ENCODE data around the gene AXIN1. TPM values are rescaled to one million over a fixed set of nuclear protein-coding genes. Genes with fewer than 3 reads are reported as not detected.

Gene AXIN1, protein sequence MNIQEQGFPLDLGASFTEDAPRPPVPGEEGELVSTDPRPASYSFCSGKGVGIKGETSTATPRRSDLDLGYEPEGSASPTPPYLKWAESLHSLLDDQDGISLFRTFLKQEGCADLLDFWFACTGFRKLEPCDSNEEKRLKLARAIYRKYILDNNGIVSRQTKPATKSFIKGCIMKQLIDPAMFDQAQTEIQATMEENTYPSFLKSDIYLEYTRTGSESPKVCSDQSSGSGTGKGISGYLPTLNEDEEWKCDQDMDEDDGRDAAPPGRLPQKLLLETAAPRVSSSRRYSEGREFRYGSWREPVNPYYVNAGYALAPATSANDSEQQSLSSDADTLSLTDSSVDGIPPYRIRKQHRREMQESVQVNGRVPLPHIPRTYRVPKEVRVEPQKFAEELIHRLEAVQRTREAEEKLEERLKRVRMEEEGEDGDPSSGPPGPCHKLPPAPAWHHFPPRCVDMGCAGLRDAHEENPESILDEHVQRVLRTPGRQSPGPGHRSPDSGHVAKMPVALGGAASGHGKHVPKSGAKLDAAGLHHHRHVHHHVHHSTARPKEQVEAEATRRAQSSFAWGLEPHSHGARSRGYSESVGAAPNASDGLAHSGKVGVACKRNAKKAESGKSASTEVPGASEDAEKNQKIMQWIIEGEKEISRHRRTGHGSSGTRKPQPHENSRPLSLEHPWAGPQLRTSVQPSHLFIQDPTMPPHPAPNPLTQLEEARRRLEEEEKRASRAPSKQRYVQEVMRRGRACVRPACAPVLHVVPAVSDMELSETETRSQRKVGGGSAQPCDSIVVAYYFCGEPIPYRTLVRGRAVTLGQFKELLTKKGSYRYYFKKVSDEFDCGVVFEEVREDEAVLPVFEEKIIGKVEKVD
- 28.1 and 29.1 TPM in 2 replicates for total RNA-seq

DNA sequence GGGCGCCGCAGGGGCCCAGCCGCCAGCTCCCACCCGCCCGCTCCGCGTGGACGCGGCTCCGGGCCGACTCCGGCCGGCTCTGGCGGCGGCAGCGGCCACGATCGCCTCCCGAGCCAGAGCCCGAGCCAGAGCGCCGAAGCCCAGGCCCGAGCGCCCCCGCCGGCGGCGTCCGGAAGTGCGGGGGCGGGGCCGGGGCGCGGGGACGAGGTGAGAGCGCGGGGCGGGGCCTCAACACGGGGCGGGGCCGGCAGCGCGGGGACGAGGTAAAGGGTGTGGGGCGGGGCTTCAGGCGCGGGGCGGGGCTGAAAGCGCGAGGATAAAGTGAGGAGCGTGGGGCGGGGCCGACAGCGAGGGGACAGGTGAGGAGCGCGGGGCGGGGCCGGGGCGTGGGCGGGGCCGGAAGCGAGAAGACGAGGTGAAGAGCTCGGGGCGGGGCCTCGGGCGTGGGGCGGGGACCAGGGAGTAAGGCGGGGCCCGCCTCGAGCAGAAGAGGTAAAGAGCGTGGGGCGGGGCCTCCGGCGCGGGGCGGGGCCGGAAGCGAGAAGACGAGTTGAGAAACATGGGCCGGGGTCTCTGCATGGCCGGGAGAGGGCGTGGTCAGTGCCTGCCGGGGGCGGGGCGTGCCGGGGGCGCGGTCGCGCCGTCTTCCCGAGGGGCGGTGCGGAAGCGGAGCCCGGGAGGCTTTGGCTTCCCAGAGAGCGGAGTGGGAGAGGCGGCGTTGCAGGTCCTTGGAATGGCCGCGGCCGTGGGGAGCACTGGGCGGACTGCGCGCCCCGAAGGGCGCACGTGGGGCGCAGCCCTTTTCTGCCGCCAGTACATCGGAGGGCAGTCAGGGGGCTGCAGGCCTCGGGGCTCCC lies at the start of gene AXIN1:
Gene AXIN1, minus strand, starts transcription at position 177 of the 857 bp plus-strand sequence. CDS start 5,698 bp downstream, outside the sequence.
- peaks cover 18% of the 10 kb centered on the region for H3K36me3 Mint-ChIP-seq (ENCODE audit: low read depth)
- no peaks in the 10 kb centered on the region for H3K9me3 Mint-ChIP-seq
- H3K4me3 Mint-ChIP-seq (ENCODE audit: low read depth), result peak within 1 kb of the TSS; percentile 83
- no peaks in the 10 kb centered on the region for H3K27me3 Mint-ChIP-seq (ENCODE audit: low read depth)
- intact Hi-C loops (cut with micrococcal nuclease), result loop anchor here (1.0 kb wide), 1 partner anchor 118 kb away; the partner anchor contains the start of gene FAM234A
- peak; percentile 98 for DNase-seq (ENCODE audit: low spot score)
- H3K27ac Mint-ChIP-seq, result peak within 1 kb of the TSS; percentile 91
- H3K4me1 Mint-ChIP-seq (ENCODE audit: low read depth), result peaks cover 19% of the 10 kb centered on the region

DNA sequence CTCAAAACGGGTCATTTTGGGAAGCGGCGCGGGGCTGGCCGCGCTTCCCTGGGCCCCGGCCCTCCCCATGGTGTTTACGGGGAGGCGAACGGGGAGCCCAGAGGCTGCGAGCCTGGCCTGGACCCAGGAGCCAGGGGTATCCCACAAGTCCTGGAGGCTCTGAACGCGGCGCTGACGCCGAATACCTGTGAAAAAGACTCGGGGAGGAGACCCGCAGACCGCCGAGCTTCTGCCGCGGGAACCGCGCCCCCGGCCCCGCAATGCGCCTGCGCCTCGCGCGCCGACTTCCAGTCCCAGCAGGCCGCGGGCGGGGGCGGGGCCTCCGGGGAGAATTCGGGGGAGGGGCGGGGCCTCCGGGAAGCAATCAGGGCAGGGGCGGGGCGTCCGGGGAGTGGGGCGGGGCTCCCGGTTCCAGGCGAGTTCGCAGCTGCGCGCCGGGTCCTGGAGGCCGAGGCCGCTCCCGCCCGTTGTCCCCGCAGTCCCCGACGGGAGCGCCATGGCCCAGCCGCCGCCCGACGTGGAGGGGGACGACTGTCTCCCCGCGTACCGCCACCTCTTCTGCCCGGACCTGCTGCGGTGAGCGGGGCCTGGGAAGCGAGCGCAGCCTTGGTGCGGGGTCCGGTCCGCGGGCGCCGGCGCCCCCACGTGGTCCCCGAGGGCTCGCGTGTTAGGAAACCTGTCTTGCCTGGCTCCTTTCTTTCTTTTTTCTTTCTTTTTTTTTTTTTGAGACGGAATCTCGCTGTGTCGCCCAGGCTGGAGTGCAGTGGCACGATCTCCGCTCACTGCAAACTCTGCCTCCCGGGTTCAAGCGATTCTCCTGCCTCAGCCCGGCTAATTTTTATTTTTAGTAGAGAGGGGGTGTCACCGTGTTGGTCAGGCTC lies 49.2 kb upstream of the AXIN1 start, which contains the start of gene DECR2:
Gene DECR2, plus strand, starts transcription at position 418 of the 881 bp plus-strand sequence. Its CDS starts 79 bp downstream, at position 497.
- peak within 1 kb of the TSS; percentile 82 for H3K4me3 Mint-ChIP-seq (ENCODE audit: low read depth)
- no peaks in the 10 kb centered on the region for H3K36me3 Mint-ChIP-seq (ENCODE audit: low read depth)
- intact Hi-C loops (cut with micrococcal nuclease), result no loop called here
- H3K27ac Mint-ChIP-seq, result peak within 1 kb of the TSS; percentile 71
- peak; percentile 91 for DNase-seq (ENCODE audit: low spot score)
- H3K9me3 Mint-ChIP-seq, result no peaks in the 10 kb centered on the region
- H3K27me3 Mint-ChIP-seq (ENCODE audit: low read depth), result peaks cover under 1% of the 10 kb centered on the region
- peaks cover 11% of the 10 kb centered on the region for H3K4me1 Mint-ChIP-seq (ENCODE audit: low read depth)

DNA sequence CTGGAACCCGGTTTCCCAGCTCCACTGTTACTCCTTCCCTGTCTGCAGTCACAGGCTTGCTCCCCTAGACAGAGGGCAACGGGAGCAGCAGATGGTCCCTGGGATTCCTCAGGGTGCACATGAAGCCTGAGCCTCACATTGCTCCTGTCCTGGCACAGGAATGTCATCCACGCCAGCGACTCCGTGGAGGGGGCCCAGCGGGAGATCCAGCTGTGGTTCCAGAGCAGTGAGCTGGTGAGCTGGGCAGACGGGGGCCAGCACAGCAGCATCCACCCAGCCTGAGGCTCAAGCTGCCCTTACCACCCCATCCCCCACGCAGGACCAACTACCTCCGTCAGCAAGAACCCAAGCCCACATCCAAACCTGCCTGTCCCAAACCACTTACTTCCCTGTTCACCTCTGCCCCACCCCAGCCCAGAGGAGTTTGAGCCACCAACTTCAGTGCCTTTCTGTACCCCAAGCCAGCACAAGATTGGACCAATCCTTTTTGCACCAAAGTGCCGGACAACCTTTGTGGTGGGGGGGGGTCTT lies 47.6 kb upstream of the AXIN1 start:
- no peaks in the 10 kb centered on the region for H3K36me3 Mint-ChIP-seq (ENCODE audit: low read depth)
- DNase-seq (ENCODE audit: low spot score), result no peak
- H3K4me3 Mint-ChIP-seq (ENCODE audit: low read depth), result peak overlapping the region; percentile 82
- no peak overlapping the region for H3K27ac Mint-ChIP-seq
- H3K9me3 Mint-ChIP-seq, result no peaks in the 10 kb centered on the region
- H3K27me3 Mint-ChIP-seq (ENCODE audit: low read depth), result peaks cover 8% of the 10 kb centered on the region
- H3K4me1 Mint-ChIP-seq (ENCODE audit: low read depth), result peaks cover 14% of the 10 kb centered on the region
- intact Hi-C loops (cut with micrococcal nuclease), result no loop called here

DNA sequence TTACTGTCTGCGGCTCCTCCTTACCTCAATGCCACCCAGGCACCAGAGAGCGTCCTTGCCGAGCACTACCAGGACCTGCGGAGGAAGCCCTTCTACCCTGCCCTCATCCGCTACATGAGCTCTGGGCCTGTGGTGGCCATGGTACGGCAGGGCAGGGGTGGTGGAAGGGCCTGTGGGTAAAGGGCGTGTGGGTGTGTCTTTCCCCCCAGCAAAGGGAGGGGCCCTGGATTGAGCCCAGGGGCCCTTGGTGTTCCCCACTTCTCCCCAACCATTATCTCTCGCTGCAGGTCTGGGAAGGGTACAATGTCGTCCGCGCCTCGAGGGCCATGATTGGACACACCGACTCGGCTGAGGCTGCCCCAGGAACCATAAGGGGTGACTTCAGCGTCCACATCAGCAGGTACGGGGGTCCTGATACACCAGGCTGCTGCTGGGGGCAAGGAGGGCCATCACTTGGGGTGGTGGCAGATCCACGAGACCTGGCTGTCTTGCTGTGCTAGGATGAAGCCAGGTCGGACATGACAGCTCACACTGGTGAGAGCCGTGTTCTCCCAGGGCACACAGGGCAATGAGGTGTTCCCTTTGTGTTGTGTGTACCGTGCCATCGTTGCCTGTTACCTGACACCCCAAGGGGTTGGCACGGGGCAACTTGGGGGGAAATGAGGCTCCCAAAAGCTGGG lies 47.0 kb upstream of the AXIN1 start:
- Mint-ChIP-seq H3K36me3 (ENCODE audit: low read depth) (no peaks in the 10 kb centered on the region), H3K4me3 (ENCODE audit: low read depth) (peak overlapping the region; percentile 49), H3K27me3 (ENCODE audit: low read depth) (peaks cover 8% of the 10 kb centered on the region), H3K9me3 (no peaks in the 10 kb centered on the region), H3K27ac (no peak overlapping the region), H3K4me1 (ENCODE audit: low read depth) (peaks cover 14% of the 10 kb centered on the region)
- intact Hi-C loops (cut with micrococcal nuclease), result loop anchor here (10.0 kb wide), 1 partner anchor 125 kb away; the partner anchor contains the start of gene CAPN15
- DNase-seq (ENCODE audit: low spot score), result no peak

DNA sequence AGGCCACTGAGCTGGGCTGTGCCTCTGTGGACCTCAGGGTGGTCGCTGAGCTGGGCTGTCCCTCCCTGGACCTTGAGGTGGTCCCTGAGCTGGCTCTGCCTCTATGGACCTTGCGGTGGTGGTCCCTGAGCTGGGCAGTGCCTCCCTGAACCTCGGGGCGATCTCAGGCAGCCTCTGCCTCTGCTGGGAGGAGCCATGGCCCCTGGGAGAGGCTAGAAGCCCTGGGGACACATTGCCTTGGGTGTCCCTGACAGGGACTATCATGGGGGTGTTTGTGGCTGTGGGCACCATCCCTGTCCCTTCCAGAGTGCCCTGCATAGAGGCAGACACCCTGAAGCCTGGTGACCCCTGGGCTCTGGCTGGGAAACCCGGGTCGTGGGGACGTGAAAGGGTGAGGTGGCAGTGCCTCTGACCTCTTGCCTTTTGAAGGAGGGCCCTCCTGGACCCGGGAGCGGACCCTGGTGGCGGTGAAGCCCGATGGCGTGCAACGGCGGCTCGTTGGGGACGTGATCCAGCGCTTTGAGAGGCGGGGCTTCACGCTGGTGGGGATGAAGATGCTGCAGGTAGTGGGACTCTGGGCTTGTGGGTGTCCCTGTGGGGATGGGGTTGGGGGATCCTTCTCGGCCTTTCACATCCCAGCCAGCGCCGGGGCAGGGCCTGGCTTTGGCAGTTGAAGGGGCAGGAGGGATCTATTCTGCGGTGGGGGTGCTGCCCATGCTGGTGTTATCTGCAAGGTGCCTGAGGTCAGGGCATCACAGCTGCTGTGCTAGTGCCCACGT lies 46.2 kb upstream of the AXIN1 start:
- Mint-ChIP-seq H3K36me3 (ENCODE audit: low read depth) (no peaks in the 10 kb centered on the region), H3K27ac (peak overlapping the region; percentile 24), H3K9me3 (no peaks in the 10 kb centered on the region), H3K4me3 (ENCODE audit: low read depth) (peak overlapping the region; percentile 69), H3K27me3 (ENCODE audit: low read depth) (peaks cover 8% of the 10 kb centered on the region), H3K4me1 (ENCODE audit: low read depth) (peaks cover 14% of the 10 kb centered on the region)
- intact Hi-C loops (cut with micrococcal nuclease), result loop anchor here (10.0 kb wide), 1 partner anchor 126 kb away; the partner anchor contains the start of gene CAPN15
- DNase-seq (ENCODE audit: low spot score), result no peak

DNA sequence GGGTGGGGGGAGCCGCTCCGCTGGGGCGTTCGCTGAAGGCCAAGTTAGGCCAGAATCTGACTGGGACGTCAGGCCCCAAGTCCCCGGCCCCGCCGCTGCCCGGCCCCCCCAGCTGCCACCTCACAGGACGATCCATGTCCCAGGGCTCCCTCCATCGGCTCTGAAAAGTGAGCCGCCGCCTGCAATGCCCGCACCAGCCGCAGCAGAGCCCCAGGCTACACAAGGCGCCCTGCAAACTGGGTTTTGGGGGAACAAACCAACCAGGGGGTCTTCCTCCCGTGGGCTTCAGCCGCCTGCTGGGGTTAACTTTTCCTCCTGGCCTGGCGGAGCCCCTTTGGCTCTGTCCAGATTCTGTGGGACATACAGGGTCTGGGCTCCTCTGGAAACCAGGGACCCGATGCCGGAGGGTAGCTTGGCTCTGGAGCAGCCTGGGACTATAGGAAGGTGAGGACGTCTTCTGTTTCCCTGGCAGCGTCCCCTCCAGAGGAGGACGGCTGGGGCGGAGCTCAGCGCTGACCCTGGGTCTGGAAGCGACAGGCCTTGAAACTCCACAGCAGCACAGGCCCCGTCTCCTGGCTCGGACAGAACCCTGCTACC lies 45.3 kb upstream of the AXIN1 start:
- H3K27ac Mint-ChIP-seq, result peak overlapping the region; percentile 33
- no peaks in the 10 kb centered on the region for H3K9me3 Mint-ChIP-seq

DNA sequence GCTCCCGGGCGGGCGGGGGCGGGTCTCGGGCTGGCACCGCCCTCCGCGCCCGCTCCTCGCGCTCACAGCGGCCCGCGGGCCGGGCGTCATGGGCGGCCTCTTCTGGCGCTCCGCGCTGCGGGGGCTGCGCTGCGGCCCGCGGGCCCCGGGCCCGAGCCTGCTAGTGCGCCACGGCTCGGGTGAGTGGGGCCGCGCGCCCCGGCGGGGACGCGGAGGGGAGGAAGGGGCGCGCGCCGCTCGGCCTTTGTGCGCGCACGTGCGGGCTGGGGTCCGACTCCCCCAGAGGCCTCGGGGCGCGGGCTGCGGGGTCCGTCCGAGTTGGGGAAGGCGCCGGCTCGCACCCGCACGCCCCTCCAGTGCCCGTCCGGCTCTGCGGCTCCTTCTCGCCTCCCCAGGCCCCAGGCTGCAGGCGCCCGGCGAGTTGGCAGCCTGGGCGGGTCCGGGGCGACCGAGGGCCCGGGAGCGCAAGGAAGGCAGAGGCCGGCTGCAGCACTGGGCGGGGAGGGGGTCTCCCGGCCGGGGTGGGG lies 44.7 kb upstream of the AXIN1 start, which contains the start of gene NME4:
Gene NME4, plus strand, starts transcription at position 65 of the 527 bp plus-strand sequence. Its CDS starts 24 bp downstream, at position 89.
- peak within 1 kb of the TSS; percentile 87 for H3K4me3 Mint-ChIP-seq (ENCODE audit: low read depth)
- H3K4me1 Mint-ChIP-seq (ENCODE audit: low read depth), result peaks cover 14% of the 10 kb centered on the region
- H3K9me3 Mint-ChIP-seq, result no peaks in the 10 kb centered on the region
- no peak for DNase-seq (ENCODE audit: low spot score)
- intact Hi-C loops (cut with micrococcal nuclease), result loop anchor here (10.0 kb wide), 1 partner anchor 128 kb away; the partner anchor contains the start of gene CAPN15
- peaks cover 8% of the 10 kb centered on the region for H3K27me3 Mint-ChIP-seq (ENCODE audit: low read depth)
- no peaks in the 10 kb centered on the region for H3K36me3 Mint-ChIP-seq (ENCODE audit: low read depth)
- peak within 1 kb of the TSS; percentile 79 for H3K27ac Mint-ChIP-seq

More for the DNA sequence above, 45.3 kb upstream of the AXIN1 start:
- Mint-ChIP-seq H3K4me3 (ENCODE audit: low read depth) (peak overlapping the region; percentile 69), H3K27me3 (ENCODE audit: low read depth) (peaks cover 8% of the 10 kb centered on the region), H3K4me1 (ENCODE audit: low read depth) (peaks cover 14% of the 10 kb centered on the region), H3K36me3 (ENCODE audit: low read depth) (no peaks in the 10 kb centered on the region)
- no peak for DNase-seq (ENCODE audit: low spot score)
- intact Hi-C loops (cut with micrococcal nuclease), result loop anchor here (10.0 kb wide), 1 partner anchor 127 kb away; the partner anchor contains the start of gene CAPN15

DNA sequence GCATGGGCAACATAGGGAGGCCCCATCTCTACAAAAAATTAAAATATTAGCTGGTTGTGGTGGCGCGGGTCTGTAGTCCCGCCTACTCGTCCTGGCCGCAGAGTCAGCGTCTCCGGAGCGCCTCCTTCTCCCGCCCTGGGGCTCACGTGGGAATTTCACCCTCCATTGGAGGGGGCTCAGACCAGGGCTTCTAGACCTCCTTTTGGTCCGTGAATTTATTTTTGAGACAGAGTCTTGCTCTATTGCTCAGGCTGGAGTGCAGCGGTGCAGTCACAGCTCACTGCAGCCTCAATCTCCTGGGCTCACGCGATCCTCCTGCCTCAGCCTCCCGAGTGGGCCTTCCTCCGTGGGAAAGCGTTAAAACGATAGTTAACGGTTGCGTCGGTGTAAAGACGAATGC lies 44.1 kb upstream of the AXIN1 start:
- intact Hi-C loops (cut with micrococcal nuclease), result loop anchor here (10.0 kb wide), 1 partner anchor 128 kb away; the partner anchor contains the start of gene CAPN15
- Mint-ChIP-seq H3K9me3 (no peaks in the 10 kb centered on the region), H3K4me1 (ENCODE audit: low read depth) (peaks cover 14% of the 10 kb centered on the region), H3K36me3 (ENCODE audit: low read depth) (no peaks in the 10 kb centered on the region), H3K27me3 (ENCODE audit: low read depth) (peaks cover 8% of the 10 kb centered on the region), H3K4me3 (ENCODE audit: low read depth) (peak overlapping the region; percentile 87), H3K27ac (peak overlapping the region; percentile 79)
- no peak for DNase-seq (ENCODE audit: low spot score)

DNA sequence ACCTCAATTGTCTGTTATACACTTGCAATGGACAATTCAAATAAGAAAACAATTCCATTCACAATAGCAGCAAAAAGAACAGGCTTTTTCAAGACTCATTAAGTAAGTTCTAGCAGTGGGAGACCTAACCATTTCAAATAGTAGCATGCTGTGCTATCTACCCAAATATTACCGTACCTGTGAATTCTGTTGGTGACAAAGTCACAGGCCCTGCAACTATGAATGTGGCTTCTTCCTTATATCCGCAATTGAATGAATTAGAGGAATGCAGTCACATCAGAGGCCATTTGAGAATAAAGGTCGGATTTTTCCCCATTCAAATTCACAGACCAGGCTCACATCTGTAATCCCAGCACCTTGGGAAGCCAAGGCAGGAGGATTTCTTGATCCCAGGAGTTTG lies 43.7 kb upstream of the AXIN1 start:
- Mint-ChIP-seq H3K27me3 (ENCODE audit: low read depth) (peaks cover 8% of the 10 kb centered on the region), H3K36me3 (ENCODE audit: low read depth) (no peaks in the 10 kb centered on the region), H3K4me1 (ENCODE audit: low read depth) (peaks cover 14% of the 10 kb centered on the region), H3K4me3 (ENCODE audit: low read depth) (peak overlapping the region; percentile 87), H3K27ac (no peak overlapping the region), H3K9me3 (no peaks in the 10 kb centered on the region)
- intact Hi-C loops (cut with micrococcal nuclease), result loop anchor here (10.0 kb wide), 1 partner anchor 129 kb away; the partner anchor contains the start of gene CAPN15
- DNase-seq (ENCODE audit: low spot score), result no peak

Data from activated T-helper 2 cell treated with anti-CD3 and anti-CD28 coated beads, Interferon-gamma antibody, Interleukin-2, Interleukin-4, amounts not matched to agents 10 μg/mL and 5 μg/mL and 100 μg/mL, durations not matched to agents 14 hours and 24 hours and 36 hours (primary cell).